K562 (cell line): ENCODE results near the gene GALNS. TPM values are rescaled to one million over a fixed set of nuclear protein-coding genes. Genes with fewer than 3 reads are reported as not detected.
A peak's percentile ranks its signal among the peaks of the same experiment; 100 is the strongest.

Experiments used
- ATAC-seq: fragments of 200-7000 bp; cut with Tn5 transposase; 3 replicates; pipeline ENCODE4 v1.9.1; 2020; ENCODE audit warnings: moderate library complexity
- BruUV-seq: library from RNA; stranded (reverse); fragments of 400-500 nt; replicated peaks from 2 replicates; lab custom pipeline; 2021; lab: Mats Ljungman, UMichigan
- CTCF ChIA-PET: fragments of 300-600 bp; formaldehyde crosslinking; extraction: SDS; loops from one replicate; lab custom pipeline; 2021; ENCODE audit warnings: low intra/inter-chr PET ratio; lab: Yijun Ruan, JAX
- POLR2A ChIA-PET: fragments of 300-600, 350-650 bp; sonication (Branson Sonifier 250); formaldehyde crosslinking; extraction: SDS; loops from one replicate; lab custom pipeline; 2021; ENCODE audit warnings: antibody characterized with exemption, inconsistent platforms; lab: Yijun Ruan, JAX
- DNase-seq, 4 experiments: peaks; one replicate each; pipeline versions ENCODE4 v3.0.0 to v3.0.0-alpha.2; 2011 to 2018; ENCODE audit warnings: low spot score in 3 of 4, mixed read lengths in 3 of 4; ENCODE audit errors: extremely low read depth in 1 of 4
- FAIRE-seq: peaks from 2 replicates; lab custom pipeline; 2011; peaks lifted over from hg19 to GRCh38; lab: Jason Lieb, UNC
- H2AFZ ChIP-seq: 2 replicates; pipeline ENCODE4 v1.6.0; 2011; ENCODE audit warnings: low read depth, low read length, control low read depth, inconsistent platforms
- H3K27ac ChIP-seq: fragments of 200-600 bp; 3 replicates; pipeline ENCODE4 v1.8.0; 2011; ENCODE audit warnings: low read depth, mild to moderate bottlenecking, control low read depth, inconsistent platforms, low read length, moderate library complexity, mixed read lengths; ENCODE audit errors: extremely low read depth
- H3K27me3 ChIP-seq, 2 experiments: fragments of 300-600 bp in 1 of 2; 2 replicates in 1 of 2; 3 replicates in 1 of 2; pipeline versions ENCODE4 v1.6.0 to v1.8.0; 2011; ENCODE audit warnings: inconsistent platforms in 2 of 2, low read length in 2 of 2, mild to moderate bottlenecking in 1 of 2, mixed read lengths in 1 of 2, moderate library complexity in 1 of 2; ENCODE audit not compliant: control insufficient read depth in 2 of 2, insufficient read depth in 2 of 2
- H3K36me3 ChIP-seq: fragments of 300-600 bp; 3 replicates; pipeline ENCODE4 v1.8.0; 2011; ENCODE audit warnings: mild to moderate bottlenecking, low read length, inconsistent platforms; ENCODE audit not compliant: control insufficient read depth, insufficient read depth
- H3K4me1 ChIP-seq, 2 experiments: fragments of 200-600 bp in 1 of 2; replicated peaks in 1 of 2; 2 replicates in 1 of 2; 3 replicates in 1 of 2; pipeline versions ENCODE4 v1.5.1 to v1.8.0; 2011; ENCODE audit warnings: inconsistent platforms in 2 of 2, low read length in 2 of 2, mild to moderate bottlenecking in 1 of 2, mixed read lengths in 1 of 2, moderate library complexity in 1 of 2; ENCODE audit not compliant: control insufficient read depth in 2 of 2, insufficient read depth in 2 of 2
- H3K4me2 ChIP-seq: 2 replicates; pipeline ENCODE4 v1.6.1; 2011; ENCODE audit warnings: low read length, control low read depth, inconsistent platforms, mixed read lengths; ENCODE audit not compliant: insufficient read depth
- H3K4me3 ChIP-seq: fragments of 200-600 bp; sonication (generic), shearing (Covaris generic); 2 replicates; pipeline ENCODE4 v1.5.1; 2016; ENCODE audit warnings: control low read depth, inconsistent platforms
- H3K79me2 ChIP-seq: fragments of 200-600 bp; 3 replicates; pipeline ENCODE4 v1.8.0; 2011; ENCODE audit warnings: low read length, inconsistent platforms; ENCODE audit not compliant: control insufficient read depth, insufficient read depth
- H3K9ac ChIP-seq, 2 experiments: 2 replicates each; pipeline versions ENCODE4 v1.6.0 to v1.6.1; 2011; ENCODE audit warnings: low read depth in 2 of 2, low read length in 2 of 2, control low read depth in 1 of 2, inconsistent platforms in 1 of 2, mild to moderate bottlenecking in 1 of 2, mixed read lengths in 1 of 2; ENCODE audit not compliant: insufficient read depth in 1 of 2
- H3K9me1 ChIP-seq: one replicate; pipeline ENCODE4 v1.6.0; 2011; ENCODE audit warnings: inconsistent platforms, mild to moderate bottlenecking, low read length, moderate library complexity; ENCODE audit not compliant: control insufficient read depth, insufficient read depth
- H3K9me3 ChIP-seq: replicated peaks from 2 replicates; pipeline ENCODE4 v1.5.1; 2011; ENCODE audit warnings: low read depth, low read length, inconsistent platforms; ENCODE audit not compliant: control insufficient read depth, insufficient read depth
- H4K20me1 ChIP-seq: replicated peaks from 2 replicates; pipeline ENCODE4 v1.6.1; 2011; ENCODE audit warnings: low read length, inconsistent platforms, mixed read lengths; ENCODE audit not compliant: control insufficient read depth, insufficient read depth
- CBFA2T3 ChIP-seq: fragments of 450-650 bp; IDR thresholded peaks from 2 replicates; pipeline ENCODE4 v1.6.1; 2017
- ERF ChIP-seq: fragments of 450-650 bp; formaldehyde crosslinking; IDR thresholded peaks from 2 replicates; pipeline ENCODE4 v1.4.0; 2020; ENCODE audit warnings: mild to moderate bottlenecking, mixed read lengths
- POLR2G ChIP-seq: fragments of 200-400 bp; formaldehyde crosslinking; IDR thresholded peaks from 2 replicates; pipeline ENCODE4 v1.6.1; 2017; ENCODE audit warnings: low read depth, mild to moderate bottlenecking, antibody characterized with exemption, low read length, moderate library complexity
- RBBP5 ChIP-seq: fragments of 200-600 bp; sonication (generic); IDR thresholded peaks from 2 replicates; pipeline ENCODE4 v1.6.1; 2012; ENCODE audit warnings: borderline replicate concordance, mild to moderate bottlenecking, low read length, control low read depth, inconsistent platforms; ENCODE audit not compliant: insufficient read depth, poor library complexity, severe bottlenecking
- RBFOX2 ChIP-seq: fragments of 200-400 bp; formaldehyde crosslinking; IDR thresholded peaks from 2 replicates; pipeline ENCODE4 v1.6.1; 2017; ENCODE audit warnings: low read depth, mild to moderate bottlenecking, low read length, moderate library complexity
- XRCC3 ChIP-seq: fragments of 450-650 bp; IDR thresholded peaks from 2 replicates; pipeline ENCODE4 v1.6.1; 2017; ENCODE audit warnings: mild to moderate bottlenecking, moderate library complexity
- ZBTB7A ChIP-seq: IDR thresholded peaks from 2 replicates; pipeline ENCODE4 v1.6.1; 2011; ENCODE audit warnings: low read depth, mild to moderate bottlenecking, low read length, moderate library complexity, borderline replicate concordance; ENCODE audit not compliant: control insufficient read depth
- ZFX ChIP-seq: sonication (generic); formaldehyde crosslinking; IDR thresholded peaks from 2 replicates; pipeline ENCODE4 v1.8.0; 2022; ENCODE audit warnings: mild to moderate bottlenecking, missing genetic modification reagents, moderate library complexity
- WGBS: fragments of 100-300 bp; shearing (Covaris generic); methylation state at CpG from one replicate; pipeline ENCODE4 v1.1.6; 2016; ENCODE audit warnings: low coverage, mixed read lengths; ENCODE audit not compliant: insufficient coverage; ENCODE audit errors: missing lambda C conversion rate; 5-methylcytosine and 5-hydroxymethylcytosine counted together
- in situ Hi-C: fragments of 300-500 bp; cut with MboI; formaldehyde crosslinking; loops from 4 replicates; pipeline ENCODE4 v1.15.0; 2018; ENCODE audit warnings: inconsistent platforms, mixed read lengths
- intact Hi-C: fragments of 100-400 bp; cut with micrococcal nuclease; formaldehyde crosslinking; loops from 2 replicates; pipeline ENCODE4 v1.14.2; 2022
- polyA plus RNA-seq, 8 experiments: library from polyadenylated mRNA; depleted of rRNA in 4 of 8; stranded (reverse) in 5 of 8; unstranded in 3 of 8; fragments of >200 nt; fragmentation: Nextera tagmentation in 2 of 8; fragmentation: Illumina TruSeq in 1 of 8; extraction: Ambion mirVana in 2 of 8; extraction: Trizol in 1 of 8; gene quantifications; 2 replicates each; pipeline versions ENCODE4 v1.2.1 to v1.2.3, GENCODE V29; 2011 to 2014; ENCODE audit warnings: inconsistent platforms in 1 of 8, missing spikeins in 1 of 8
- total RNA-seq, 7 experiments: library from RNA; depleted of rRNA in 6 of 7; stranded (reverse); fragments of >200 nt in 6 of 7; fragmentation: Illumina TruSeq in 2 of 7; extraction: Trizol in 2 of 7; gene quantifications; 2 replicates each; pipeline versions ENCODE4 v1.2.1 to v1.2.3, GENCODE V29; 2011 to 2021; ENCODE audit warnings: low replicate concordance in 1 of 7

GALNS gene
- total and polyA plus RNA-seq, 9 of the 15 experiments (the other 6 are each of a cell fraction or from before 2014, with no cell fraction given): 0.38 to 13.2 (median 4.3) TPM

DNA sequence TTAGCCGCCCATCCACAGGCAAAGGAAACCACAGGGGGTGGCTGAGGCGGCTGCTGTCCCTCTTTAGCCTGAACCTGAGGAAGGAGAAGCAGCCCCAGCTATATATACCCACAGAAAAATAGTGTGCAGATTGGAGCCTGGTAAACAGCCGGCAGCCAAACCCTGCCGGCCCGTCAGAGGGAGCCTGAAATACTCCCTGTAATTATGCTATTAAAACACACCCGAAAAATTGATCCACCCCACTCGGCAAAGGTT lies 78.5 kb downstream of the GALNS start:
- WGBS: 95% methylated on average over 7 of the region's 7 CpGs
- no peak for FAIRE-seq
- H3K4me1 ChIP-seq: peaks cover 61 to 99% of the 10 kb centered on the region in 2 experiments

DNA sequence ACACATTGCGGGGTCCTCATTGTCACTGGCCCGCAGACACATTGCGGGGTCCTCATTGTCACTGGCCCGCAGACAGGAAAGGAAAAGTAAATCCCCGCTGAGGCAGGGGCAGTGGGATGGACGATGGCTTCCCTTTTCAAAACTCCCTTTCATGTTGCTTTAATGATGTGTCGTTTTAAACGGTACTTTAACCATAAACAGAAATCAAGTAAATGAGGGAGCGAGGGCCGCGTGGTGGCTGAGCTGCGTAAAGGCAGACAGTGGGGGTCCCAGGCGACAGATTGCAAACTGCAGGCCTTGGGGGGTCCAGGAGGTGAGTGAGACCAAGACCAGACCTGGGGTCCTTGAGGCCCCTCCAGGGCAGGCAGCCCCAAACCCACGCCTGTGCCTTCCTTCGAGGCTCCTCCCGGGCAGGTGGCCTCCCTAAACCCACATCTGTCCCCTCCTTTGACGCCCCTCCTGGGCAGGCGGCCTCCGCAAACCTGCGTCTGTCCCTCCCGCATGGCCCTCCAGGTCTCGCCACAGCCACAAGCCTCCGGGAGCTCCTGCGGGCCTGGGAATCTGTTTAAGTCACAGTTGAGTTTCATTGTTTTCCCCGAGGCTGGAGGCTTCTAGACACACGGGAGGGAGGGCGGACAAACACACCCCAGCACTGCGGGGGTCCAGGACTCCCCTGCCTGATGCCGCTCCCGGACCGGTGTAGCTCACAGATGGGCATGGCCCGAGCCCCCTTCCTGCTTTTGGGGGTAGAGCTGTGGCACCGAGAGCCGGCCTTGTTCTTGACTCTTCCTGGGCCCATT lies 79.1 kb downstream of the GALNS start:
- no TSS peak for BruUV-seq
- Histone ChIP-seq H3K27ac (peak overlapping the region; percentile 38; the same call in 1 of the 3 replicates), H3K79me2 (peaks cover 100% of the 10 kb centered on the region), H3K9me3 (no peaks in the 10 kb centered on the region), H3K4me1 (peaks cover 65 to 99% of the 10 kb centered on the region in 2 experiments), H3K4me3 (no peak overlapping the region), H3K9me1 (peaks cover 5% of the 10 kb centered on the region), H3K27me3 (no peaks in the 10 kb centered on the region), H4K20me1 (peaks cover 19% of the 10 kb centered on the region), H3K9ac (peak overlapping the region in 1 of 2 experiments; percentile 65; a peak in 2 of 4 replicates), H3K4me2 (no peak overlapping the region), H3K36me3 (peaks cover 74% of the 10 kb centered on the region), H2AFZ (no peak overlapping the region)
- 92% methylated on average over 34 of the region's 34 CpGs for WGBS
- TF ChIP-seq CBFA2T3: peak; percentile 20; the same call in 1 of the 2 replicates
- peak; percentile 56 for TF ChIP-seq RBFOX2
- peak; percentile 40; the same call in 1 of the 2 replicates for TF ChIP-seq ZBTB7A
- peak; percentile 65 for TF ChIP-seq POLR2G
- no peak for TF ChIP-seq XRCC3
- TF ChIP-seq RBBP5: peak; percentile 0
- ATAC-seq (no peak), FAIRE-seq (no peak), DNase-seq (no peak)
- ChIA-PET POLR2A (interaction anchor here (0.6 to 1.8 kb wide), 9 partner anchors 8 to 69 kb away, joined by 3 to 5 read pairs (median 3); partner anchors contain the start of gene PIEZO1), CTCF (no interaction called here)
- in situ Hi-C loops: no loop called here
- intact Hi-C loops: no loop called here

More for the DNA sequence above, 78.5 kb downstream of the GALNS start:
- peak overlapping the region in 1 of 2 experiments; percentile 99; a peak in 2 of 4 replicates for H3K9ac ChIP-seq
- BruUV-seq: no TSS peak
- H3K9me3 ChIP-seq: no peaks in the 10 kb centered on the region
- no peak overlapping the region for H3K4me3 ChIP-seq
- ATAC-seq (no peak), DNase-seq (no peak)
- H3K9me1 ChIP-seq: peaks cover 5% of the 10 kb centered on the region
- peaks cover 100% of the 10 kb centered on the region for H3K79me2 ChIP-seq
- in situ Hi-C loops: no loop called here
- H3K36me3 ChIP-seq: peaks cover 69% of the 10 kb centered on the region
- peak overlapping the region; percentile 38; the same call in 1 of the 3 replicates for H3K27ac ChIP-seq
- intact Hi-C loops: no loop called here
- H4K20me1 ChIP-seq: peaks cover 20% of the 10 kb centered on the region
- H3K4me2 ChIP-seq: no peak overlapping the region
- POLR2A ChIA-PET: interaction anchor here (0.6 to 1.2 kb wide), 6 partner anchors 9 to 63 kb away, joined by 3 to 4 read pairs (median 3); no protein-coding TSS in a partner anchor
- H3K27me3 ChIP-seq: no peaks in the 10 kb centered on the region
- CTCF ChIA-PET: no interaction called here
- TF ChIP-seq ERF (CRISPR knock-in tag) (no peak), ZFX (CRISPR knock-in tag) (peak; percentile 30; the same call in 1 of the 2 replicates)
- TF ChIP-seq, all 486 proteins: peak for 1
- H2AFZ ChIP-seq: no peak overlapping the region
